NOMO-1 (cell line): ENCODE measurements around the gene TBC1D16.
"Not testable (repeated sequence)": the region's sequence is repeated elsewhere in the genome, so short reads cannot be mapped to it uniquely, and the experiment has no call there.

Experiments
- DNase-seq, 2 experiments: peaks; one replicate each; lab custom pipeline; 2025; ENCODE audit not compliant: unreplicated experiment in 2 of 2; lab: John Stamatoyannopoulos, UW

The TBC1D16 gene

DNA sequence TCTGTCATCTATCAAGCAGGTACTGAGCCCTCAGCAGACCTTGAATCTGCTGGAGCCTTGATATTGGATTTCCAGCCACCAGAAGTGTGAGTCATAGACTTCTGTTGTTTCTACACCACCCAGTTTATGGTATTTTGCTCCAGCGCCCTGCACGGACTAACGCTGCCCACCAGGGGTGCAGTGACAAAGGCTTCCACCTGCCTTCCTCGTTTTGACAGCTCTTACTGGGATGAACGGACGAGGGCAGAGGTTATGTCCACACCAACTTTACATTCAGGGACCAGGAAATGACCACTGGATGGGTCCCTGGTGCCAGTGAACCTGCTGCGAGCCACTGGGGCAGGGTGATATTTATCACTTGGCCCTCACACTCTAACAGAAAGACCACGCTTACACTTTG lies 129.8 kb downstream of the TBC1D16 start:
- DNase-seq = no peak

- no peak for DNase-seq
Measured at GRCh38 chr17:79904865-79905264, 130.8 kb downstream of the TBC1D16 start.

DNA sequence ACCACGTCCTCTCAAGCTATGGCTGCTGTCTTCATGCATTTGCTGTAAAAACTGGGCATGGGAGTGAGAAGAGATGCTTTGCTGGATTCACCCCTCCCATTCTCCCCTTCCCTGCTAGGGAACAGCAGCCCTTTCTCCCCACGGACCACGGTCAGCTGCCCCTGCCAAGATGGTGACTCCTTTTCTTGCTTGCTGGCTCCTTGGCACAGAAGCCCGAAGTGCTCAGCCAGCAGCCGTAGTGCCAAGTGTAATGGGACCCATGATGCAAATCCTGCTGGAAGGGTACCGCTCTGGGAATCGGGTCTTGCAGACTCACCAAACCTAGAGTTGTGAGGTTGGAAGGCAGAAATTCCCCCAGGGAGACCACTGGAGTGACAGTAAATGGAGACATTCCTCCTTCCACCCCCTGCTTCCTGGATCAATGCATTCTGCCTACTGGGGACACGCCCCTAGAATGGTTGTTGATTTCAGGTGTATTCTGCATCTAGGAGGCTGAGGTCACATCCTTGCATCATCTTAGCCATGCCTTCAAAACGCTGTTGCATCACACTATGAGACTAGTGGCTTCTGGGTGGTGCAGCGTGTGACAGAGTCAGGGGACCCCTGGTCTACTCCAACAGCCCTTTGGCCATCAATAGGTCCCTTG lies 133.4 kb downstream of the TBC1D16 start:
- DNase-seq = no peak

DNA sequence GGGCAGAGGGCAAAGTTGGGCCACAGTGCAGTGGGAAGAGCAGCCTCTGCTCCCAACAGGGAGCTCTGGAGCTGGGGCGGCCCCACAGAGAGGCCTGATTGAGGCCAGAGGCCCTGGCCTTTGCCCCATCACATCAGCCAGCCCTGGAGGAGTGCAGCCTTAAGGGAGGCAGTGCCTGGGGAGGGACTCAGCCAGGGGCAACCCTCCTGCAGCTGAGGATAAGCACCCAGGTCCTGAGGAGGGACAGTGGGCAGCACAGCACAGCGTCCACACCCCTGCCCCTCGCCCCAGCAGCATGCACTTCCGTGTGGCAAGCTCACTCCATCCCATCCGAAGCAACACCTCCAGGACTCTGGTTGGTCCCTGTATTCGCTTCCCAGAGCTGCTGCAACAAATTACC lies 134.5 kb downstream of the TBC1D16 start:
- no peak for DNase-seq

DNA sequence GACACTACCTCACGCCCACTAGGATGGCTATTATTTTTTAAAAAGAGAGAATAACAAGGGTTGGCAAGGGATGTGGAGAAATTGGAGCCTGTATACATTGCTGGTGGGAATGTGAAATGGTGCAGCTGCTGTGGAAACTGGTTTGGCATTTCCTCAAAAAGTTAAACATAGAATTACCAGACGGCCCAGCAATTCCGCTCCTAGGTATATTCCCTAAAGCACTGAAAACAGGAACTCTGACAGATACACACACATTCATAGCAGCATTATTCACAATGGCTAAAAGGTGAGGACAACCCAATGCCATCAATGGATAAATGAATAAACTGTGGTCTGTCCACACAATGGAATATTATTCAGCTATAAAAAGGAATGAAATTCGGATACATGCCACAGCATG lies 136.1 kb downstream of the TBC1D16 start:
- DNase-seq = no peak

DNA sequence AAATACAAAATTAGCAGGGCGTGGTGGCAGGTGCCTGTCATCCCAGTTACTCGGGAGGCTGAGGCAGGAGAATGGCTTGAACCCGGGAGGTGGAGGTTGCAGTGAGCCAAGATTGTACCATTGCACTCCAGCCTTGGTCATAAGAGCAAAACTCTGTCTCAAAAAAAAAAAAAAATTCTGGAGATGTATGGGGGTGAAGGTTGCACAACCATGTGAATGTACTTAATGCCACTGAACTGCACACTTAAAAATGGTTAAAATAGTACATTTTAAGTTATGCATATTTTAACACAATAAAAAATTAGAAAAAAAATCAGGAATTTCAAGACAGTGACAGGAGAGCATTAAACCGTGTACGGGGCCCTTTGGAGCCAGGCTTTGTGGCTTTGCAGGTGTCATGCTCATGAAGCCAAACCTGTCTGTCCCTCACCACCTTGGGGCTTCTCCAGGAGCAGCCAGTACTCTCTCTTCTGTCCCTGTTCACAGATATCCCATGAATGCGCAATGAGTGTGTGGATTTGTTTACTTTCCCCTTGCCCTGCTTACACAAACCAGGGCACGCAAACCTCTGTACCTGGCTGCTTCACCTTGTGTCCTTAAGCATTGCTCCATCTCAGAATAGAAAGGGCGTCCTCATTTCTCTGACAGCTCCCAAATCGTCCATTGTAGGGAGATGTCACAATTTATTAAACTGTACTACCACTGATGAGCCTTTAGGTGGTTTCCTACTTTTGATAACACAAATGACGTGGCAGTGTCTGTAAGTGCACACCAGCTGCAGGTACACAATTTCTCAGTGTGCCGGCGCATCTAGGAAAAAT lies 138.2 kb downstream of the TBC1D16 start:
- no peak for DNase-seq

GRCh38 chr17:79893457-79893856 lies 142.2 kb downstream of the TBC1D16 start:
- DNase-seq = not testable (repeated sequence)

GRCh38 chr17:79892457-79893241 lies 143.0 kb downstream of the TBC1D16 start:
- no peak for DNase-seq

DNA sequence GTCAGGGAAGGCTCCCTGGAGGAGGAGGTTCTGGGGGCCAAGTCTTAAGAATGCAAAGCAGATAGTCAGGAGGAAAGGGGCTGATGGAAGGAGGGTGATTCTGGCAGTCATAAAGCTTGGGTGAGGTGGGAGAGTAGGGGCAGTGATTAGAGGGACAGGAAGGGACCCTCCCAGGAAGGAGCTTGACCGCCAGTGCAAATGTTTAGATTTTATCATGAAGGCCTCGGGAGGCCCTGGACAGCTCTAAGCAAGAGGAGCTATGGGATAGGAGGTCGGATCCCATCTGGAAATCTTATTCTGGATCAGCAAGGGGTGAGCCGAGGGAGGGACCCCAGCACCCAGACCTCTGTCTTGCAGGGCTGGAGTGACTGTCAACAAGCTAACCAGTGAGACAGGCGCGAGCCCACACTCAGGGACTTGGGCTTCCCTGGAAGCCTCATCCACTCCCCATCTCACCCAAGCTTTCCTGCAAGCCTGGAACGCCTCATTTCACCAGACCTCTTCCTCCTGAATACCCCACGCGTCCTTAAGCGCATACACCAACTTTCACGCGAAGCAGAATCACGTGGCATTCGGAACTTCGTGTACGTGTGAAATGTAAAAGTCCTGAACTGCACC lies 144.4 kb downstream of the TBC1D16 start:
- DNase-seq = no peak

DNA sequence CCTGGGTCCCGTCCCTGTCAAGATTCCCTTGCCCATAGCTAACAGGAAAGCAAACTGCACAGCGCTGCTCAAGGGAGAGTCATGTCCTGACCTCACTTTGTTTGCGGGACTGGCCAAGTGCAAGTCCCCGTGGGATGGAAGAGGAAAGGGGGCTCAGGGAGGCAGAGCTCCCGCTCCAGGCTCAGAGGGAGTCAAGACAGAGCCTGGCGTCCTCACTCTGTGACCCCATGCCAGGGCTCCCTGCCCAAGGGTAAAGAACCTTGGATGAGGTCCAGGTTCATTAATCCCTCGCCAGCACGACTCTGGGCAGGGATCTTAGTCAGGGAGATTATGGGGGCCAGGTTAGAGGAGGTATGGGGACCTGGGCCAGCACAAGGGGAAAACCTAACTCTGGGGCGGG lies 145.0 kb downstream of the TBC1D16 start:
- DNase-seq = no peak

- no peak for DNase-seq
Measured at GRCh38 chr17:79888811-79889634, 146.6 kb downstream of the TBC1D16 start.

DNA sequence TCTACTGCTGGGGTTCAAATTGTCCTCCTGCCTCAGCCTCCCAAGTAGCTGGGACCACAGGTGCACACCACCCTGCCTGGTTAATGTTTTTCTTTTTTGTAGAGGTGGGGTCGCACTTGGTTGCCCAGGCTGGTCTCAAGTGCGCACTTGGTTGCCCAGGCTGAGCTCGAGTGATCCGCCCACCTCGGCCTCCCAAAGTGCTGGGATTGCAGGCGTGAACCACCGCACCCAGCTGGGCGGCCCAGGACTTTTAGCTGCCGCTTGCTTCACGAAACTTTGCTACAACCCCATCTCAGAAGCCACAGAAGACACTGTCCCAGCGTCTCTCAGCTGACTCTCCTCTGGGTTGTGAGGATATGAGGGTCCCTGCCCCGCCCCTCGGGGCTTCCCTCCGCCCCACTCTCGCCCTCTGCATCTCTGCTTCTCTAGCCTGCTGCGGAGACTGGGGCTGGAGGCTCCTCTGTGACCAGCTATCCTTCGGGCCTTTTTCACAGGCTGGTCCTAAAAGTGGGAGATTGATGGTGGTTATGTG lies 147.6 kb downstream of the TBC1D16 start:
- no peak for DNase-seq

GRCh38 chr17:79887451-79887991 lies 148.2 kb downstream of the TBC1D16 start:
- DNase-seq = no peak

DNA sequence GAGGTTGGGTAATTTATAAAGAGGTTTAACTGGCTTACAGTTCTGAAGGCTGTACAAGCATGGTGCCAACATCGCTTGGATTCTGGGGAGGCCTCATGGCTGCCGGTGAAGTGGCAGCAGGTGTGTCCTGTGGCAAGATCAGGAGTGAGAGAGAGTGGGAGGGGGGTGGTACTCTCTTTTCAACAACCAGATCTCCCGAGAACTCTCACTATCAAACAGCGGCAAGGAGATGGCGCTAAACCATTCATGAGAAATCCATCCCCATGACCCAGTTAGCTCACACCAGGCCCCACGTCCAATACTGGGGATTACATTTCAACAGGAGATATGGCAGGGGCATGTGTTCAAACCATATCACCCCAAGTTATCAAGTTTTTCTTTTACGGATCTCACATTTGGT lies 152.5 kb downstream of the TBC1D16 start:
- DNase-seq = no peak
